C4-2B (cell line): ENCODE results near the gene CYP46A1.

Experiments
- H3K27ac ChIP-seq: fragments of 450-650 bp; 2 replicates; pipeline ENCODE4 v1.5.1; 2017
- CTCF ChIP-seq: fragments of 450-650 bp; conservative IDR thresholded peaks from 2 replicates; pipeline ENCODE4 v1.5.1; 2017; ENCODE audit warnings: mild to moderate bottlenecking
- ZFX ChIP-seq: fragments of 450-650 bp; IDR thresholded peaks from 2 replicates; pipeline ENCODE4 v1.6.1; 2017

The CYP46A1 gene

GRCh38 chr14:99664058-99664936 lies 19.8 kb upstream of the CYP46A1 start:
- H3K27ac ChIP-seq, result no peak overlapping the region
- no peak for TF ChIP-seq ZFX
- TF ChIP-seq CTCF, result no peak

GRCh38 chr14:99664937-99665273 lies 19.2 kb upstream of the CYP46A1 start:
- TF ChIP-seq CTCF (no peak), ZFX (no peak)

GRCh38 chr14:99666533-99666932 lies 17.6 kb upstream of the CYP46A1 start:
- no peak for TF ChIP-seq CTCF
- no peak for TF ChIP-seq ZFX
- no peak overlapping the region for H3K27ac ChIP-seq

More at GRCh38 chr14:99664937-99665273, 19.2 kb upstream of the CYP46A1 start:
- H3K27ac ChIP-seq, result no peak overlapping the region

GRCh38 chr14:99667045-99667444 lies 17.1 kb upstream of the CYP46A1 start:
- H3K27ac ChIP-seq, result no peak overlapping the region
- TF ChIP-seq CTCF, result no peak
- no peak for TF ChIP-seq ZFX

GRCh38 chr14:99667821-99668220 lies 16.3 kb upstream of the CYP46A1 start:
- H3K27ac ChIP-seq, result no peak overlapping the region
- TF ChIP-seq CTCF (no peak), ZFX (no peak)

GRCh38 chr14:99668307-99669295 lies 15.5 kb upstream of the CYP46A1 start:
- no peak for TF ChIP-seq CTCF
- TF ChIP-seq ZFX, result no peak
- no peak overlapping the region for H3K27ac ChIP-seq
